HG03575 (cell line): ENCODE data around the gene SPSB1.

ENCODE experiments used
- ATAC-seq: cut with Tn5 transposase; IDR thresholded peaks from one replicate; pipeline ENCODE4 v1.9.1; 2021; ENCODE audit not compliant: unreplicated experiment, insufficient number of reproducible peaks, low FRiP score; ENCODE audit errors: extremely low read depth

SPSB1 gene

GRCh38 chr1:9292361-9293240 lies at the start of gene SPSB1:
Gene SPSB1 (plus strand): TSS chr1:9292894. CDS start chr1:9355892, 62,998 bp downstream.
- ATAC-seq = no peak

GRCh38 chr1:9243066-9243739 lies 49.5 kb upstream of the SPSB1 start:
- ATAC-seq = no peak

GRCh38 chr1:9244501-9245229 lies 48.0 kb upstream of the SPSB1 start:
- no peak for ATAC-seq

GRCh38 chr1:9245230-9245619 lies 47.5 kb upstream of the SPSB1 start:
- no peak for ATAC-seq

DNA sequence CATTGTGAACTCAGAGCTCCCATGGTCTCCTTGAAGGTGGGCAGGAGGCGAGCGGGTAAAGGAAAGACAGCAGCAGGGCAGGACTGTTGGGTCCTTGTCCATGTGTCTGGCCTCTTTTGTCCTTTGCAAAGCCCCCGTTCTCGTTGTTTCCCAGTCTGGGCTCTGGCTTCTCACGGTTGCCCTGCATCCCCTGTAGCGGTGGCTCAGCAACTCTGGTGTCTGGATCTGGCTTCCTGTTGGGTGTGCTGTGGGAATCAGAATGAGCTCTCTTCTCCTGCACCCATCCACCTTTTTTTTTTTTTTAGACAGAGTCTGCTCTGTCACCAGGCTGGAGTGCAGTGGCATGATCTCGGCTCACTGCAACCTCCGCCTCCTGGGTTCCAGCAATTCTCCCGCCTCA lies 47.0 kb upstream of the SPSB1 start:
- no peak for ATAC-seq

GRCh38 chr1:9246215-9246614 lies 46.5 kb upstream of the SPSB1 start:
- ATAC-seq = no peak

DNA sequence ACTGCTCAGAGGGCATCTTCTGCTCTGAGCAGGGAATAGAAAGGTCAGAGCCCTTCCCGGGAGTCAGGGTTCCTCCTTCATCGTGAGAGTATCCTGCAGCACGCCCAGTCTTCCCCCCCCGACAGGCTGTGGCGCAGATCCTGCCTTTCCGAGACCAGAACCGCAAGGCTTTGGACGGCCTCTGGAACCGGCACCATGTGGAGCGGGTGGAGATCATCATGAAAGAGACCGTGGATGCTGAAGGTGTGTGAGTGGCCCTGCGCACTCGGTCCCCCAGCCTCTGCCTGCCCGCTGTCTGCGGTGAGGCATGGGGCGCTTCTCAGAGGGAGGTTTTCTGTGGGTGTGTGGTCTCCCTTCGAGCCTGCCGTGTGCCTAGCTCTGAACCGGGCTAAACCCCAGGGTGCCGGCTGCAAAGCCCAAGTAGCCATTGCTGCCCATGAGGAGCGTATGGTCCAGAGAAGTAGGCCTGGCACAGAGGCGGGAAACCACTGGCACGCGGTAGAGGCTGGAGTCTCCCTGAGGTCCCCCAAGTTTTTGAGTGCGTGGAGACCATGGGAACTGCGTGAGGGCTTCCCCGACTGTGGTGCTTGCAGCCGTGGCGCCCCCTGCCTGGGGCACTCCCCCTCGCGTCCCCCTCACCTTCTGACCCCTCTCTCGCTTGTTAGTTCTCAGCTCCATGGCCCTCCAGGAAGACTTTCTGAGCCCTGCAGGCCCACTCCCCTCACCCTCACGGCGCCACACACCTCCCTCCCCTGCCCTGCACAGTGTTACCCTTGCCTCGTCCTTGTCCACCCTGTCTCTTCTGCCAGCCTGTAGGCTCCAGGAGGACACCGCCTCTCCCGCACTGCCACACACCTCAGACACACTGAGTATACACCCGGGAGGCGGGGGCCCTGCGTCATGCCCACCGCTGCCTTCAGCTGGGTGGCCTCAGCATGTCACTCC lies 45.6 kb upstream of the SPSB1 start:
- no peak for ATAC-seq

GRCh38 chr1:9247894-9248293 lies 44.8 kb upstream of the SPSB1 start:
- no peak for ATAC-seq

DNA sequence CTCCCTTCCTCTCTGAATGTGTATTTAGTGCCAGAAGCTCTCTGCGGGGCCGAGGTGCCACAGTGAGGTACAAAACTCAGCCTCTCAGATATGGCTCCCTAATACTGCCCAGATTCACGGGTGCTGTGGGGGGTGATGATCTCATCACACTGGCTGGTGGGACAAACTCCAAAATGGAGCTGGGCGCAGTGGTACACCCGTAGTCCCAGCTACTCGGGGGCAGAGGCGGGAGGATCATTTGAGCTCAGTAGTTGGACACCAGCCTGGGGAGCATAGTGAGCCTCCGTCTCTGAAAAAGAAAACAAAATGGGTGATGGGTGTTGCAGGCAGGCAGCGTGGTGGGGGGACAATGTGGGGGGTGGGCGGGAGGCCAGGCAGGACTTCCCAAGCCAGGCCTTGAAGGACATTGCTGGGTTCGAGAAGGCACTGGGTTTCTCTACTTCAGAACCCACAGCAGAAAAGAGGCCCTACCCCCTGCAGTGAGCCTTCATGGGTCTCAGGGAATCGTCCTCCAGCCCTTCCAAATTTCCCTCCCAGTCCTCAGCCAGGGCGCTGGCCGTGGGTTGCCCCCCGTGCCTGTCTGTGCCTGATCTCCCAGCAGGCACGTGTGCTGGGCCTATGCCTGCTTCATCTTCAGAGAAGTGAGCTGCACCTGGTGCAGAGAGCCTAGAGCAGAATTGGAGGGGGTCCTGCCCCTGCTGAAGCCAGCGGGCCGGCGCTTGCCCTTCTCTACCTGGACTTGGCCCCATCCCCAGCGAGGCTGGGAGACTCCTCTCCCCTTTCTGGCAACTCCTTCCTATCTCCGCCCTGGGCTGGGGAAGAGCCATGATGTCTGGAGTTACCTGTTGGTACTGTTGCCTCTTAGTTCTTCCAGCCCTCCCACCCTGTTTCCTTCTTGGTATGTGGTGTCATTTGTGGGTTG lies 44.1 kb upstream of the SPSB1 start:
- ATAC-seq = no peak

- no peak for ATAC-seq
Measured at GRCh38 chr1:9249263-9249533, 43.5 kb upstream of the SPSB1 start.

GRCh38 chr1:9249534-9250410 lies 42.9 kb upstream of the SPSB1 start:
- ATAC-seq = no peak

DNA sequence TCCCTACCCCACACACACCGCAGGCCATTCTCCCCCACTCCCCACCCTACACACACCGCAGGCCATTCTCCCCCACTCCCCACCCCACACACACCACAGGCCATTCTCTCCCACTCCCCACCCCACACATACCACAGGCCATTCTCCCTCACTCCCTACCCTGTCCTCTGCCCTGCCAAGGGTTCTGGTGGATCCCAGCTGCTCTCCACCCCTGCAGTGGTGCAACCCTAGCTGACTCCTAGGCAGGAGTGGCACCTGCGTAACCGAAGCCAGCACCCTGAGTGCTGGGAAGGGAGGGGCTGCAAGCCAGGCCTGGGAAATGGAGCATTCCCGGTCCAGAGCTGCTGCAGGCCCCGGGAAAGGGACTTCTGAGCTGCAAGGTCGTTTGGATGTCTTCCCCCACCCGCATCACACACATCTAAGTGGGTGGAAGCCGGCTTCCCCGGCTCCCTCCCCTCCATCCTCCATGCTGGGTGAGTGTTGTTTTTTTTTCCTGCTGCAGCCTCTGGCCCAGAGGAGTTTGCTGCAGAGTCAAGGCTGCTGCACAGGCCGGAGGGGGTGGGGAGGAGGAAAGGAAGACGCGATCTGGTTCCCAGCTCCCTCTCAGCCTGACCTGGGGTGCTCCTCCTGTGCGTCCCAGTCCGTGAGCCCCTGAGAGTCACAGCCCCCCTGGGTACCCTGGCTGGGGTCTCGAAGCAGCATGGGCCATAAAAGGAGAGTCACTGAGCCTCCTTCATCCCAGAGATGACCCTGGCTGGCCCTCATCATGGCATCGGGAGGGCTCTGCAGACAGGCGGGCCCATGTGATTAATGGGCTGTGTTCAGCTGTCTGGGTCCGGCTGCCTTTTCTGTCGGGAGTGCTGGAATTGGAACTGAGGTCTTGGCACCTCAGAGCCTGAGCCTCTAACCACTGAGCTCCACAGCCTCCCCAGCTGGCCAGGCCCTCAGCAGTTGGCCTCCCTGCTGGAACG lies 42.0 kb upstream of the SPSB1 start:
- ATAC-seq = no peak

GRCh38 chr1:9251501-9251900 lies 41.2 kb upstream of the SPSB1 start:
- no peak for ATAC-seq

DNA sequence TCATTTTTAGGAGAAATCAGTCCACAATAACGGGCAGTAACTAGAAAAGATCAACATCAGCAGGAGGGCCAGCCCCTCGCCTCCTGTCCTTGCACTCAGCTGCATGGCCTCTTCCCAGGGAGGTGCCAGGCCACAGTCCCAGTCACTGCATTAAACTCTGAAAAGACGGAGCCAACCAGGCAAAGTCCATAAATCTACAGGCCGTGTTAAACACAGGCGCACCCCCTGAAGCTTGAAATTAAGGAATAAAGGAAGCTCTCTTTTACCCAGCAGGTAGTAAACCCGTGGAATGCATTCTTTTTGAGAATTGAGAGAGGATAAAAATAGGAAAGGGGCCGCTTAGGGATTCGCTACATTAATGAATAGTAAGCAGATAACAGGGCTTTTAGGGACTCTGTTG lies 39.7 kb upstream of the SPSB1 start:
- no peak for ATAC-seq

GRCh38 chr1:9253453-9254105 lies 39.1 kb upstream of the SPSB1 start:
- ATAC-seq = no peak

DNA sequence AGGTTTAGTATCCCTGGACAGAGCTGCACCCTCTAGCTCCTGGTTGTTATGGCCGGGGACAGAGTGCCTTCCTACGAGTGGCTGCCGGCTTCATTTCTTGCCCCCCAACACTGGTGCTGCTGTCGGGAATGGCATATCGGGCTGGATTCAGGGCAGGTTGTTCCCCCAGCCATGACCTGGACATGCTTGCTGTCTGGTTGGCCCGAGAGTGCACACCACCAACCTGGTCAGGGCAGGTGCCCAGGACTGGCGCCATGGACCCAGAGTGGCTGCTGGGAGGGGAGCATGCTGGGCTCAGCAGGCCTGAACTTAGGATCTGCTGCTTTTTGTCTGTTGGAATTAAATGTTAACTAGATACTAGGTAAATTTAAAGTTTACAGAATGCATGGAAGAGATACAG lies 36.4 kb upstream of the SPSB1 start:
- no peak for ATAC-seq
